OCI-LY1 (cell line): ENCODE data around the gene ALOX5.

Experiments
- H2AFZ ChIP-seq: fragments of 200-600 bp; sonication (generic), shearing (Covaris generic); 2 replicates; pipeline ENCODE4 v1.6.0; 2014; ENCODE audit warnings: antibody characterized with exemption, mild to moderate bottlenecking, low read length
- H3F3A ChIP-seq: fragments of 200-600 bp; sonication (generic), shearing (Covaris generic); 2 replicates; pipeline ENCODE4 v1.6.0; 2014; ENCODE audit warnings: mild to moderate bottlenecking, antibody characterized with exemption, low read length, moderate library complexity; ENCODE audit not compliant: insufficient read depth
- H3K27ac ChIP-seq: fragments of 200-600 bp; sonication (generic); 2 replicates; pipeline ENCODE4 v1.5.1; 2014; ENCODE audit warnings: low read length, mixed run types, mild to moderate bottlenecking, low read depth; ENCODE audit not compliant: poor library complexity, severe bottlenecking
- H3K27me3 ChIP-seq: fragments of 200-600 bp; sonication (generic); 2 replicates; pipeline ENCODE4 v1.6.0; 2014; ENCODE audit warnings: antibody characterized with exemption, mild to moderate bottlenecking, low read length, moderate library complexity; ENCODE audit not compliant: insufficient read depth
- H3K36me3 ChIP-seq: fragments of 200-600 bp; sonication (generic); 2 replicates; pipeline ENCODE4 v1.6.1; 2014; ENCODE audit warnings: mild to moderate bottlenecking, antibody characterized with exemption, low read length, moderate library complexity, mixed read lengths; ENCODE audit not compliant: insufficient read depth
- H3K4me1 ChIP-seq: fragments of 200-600 bp; sonication (generic); 2 replicates; pipeline ENCODE4 v1.5.1; 2014; ENCODE audit warnings: mild to moderate bottlenecking, low read length, moderate library complexity; ENCODE audit not compliant: insufficient read depth, severe bottlenecking
- H3K4me2 ChIP-seq: fragments of 200-600 bp; sonication (generic), shearing (Covaris generic); 2 replicates; pipeline ENCODE4 v1.6.1; 2014; ENCODE audit warnings: low read length
- H3K4me3 ChIP-seq: fragments of 200-600 bp; sonication (generic); 2 replicates; pipeline ENCODE4 v1.5.1; 2014; ENCODE audit warnings: low read length, low read depth, mild to moderate bottlenecking, mixed read lengths; ENCODE audit not compliant: poor library complexity, severe bottlenecking
- H3K79me2 ChIP-seq: fragments of 200-600 bp; shearing (Covaris generic); 2 replicates; pipeline ENCODE4 v1.6.1; 2016; ENCODE audit warnings: mixed run types, low read length, mixed read lengths; ENCODE audit not compliant: insufficient read depth
- H3K9ac ChIP-seq: fragments of 200-600 bp; sonication (generic), shearing (Covaris generic); 2 replicates; pipeline ENCODE4 v1.6.1; 2014; ENCODE audit warnings: mild to moderate bottlenecking, low read length, mixed read lengths
- H3K9me2 ChIP-seq: fragments of 200-600 bp; sonication (generic), shearing (Covaris generic); 2 replicates; pipeline ENCODE4 v1.6.1; 2014; ENCODE audit warnings: low read depth, mild to moderate bottlenecking, low read length, mixed read lengths
- H3K9me3 ChIP-seq: fragments of 200-600 bp; shearing (Covaris generic); 2 replicates; pipeline ENCODE4 v1.6.1; 2014; ENCODE audit warnings: low read length, mixed read lengths
- H4K20me1 ChIP-seq: fragments of 200-600 bp; sonication (generic), shearing (Covaris generic); 2 replicates; pipeline ENCODE4 v1.6.0; 2016; ENCODE audit warnings: mild to moderate bottlenecking, low read length; ENCODE audit not compliant: insufficient read depth
- CTCF ChIP-seq: fragments of 200-600 bp; sonication (generic), shearing (Covaris generic); IDR thresholded peaks from 2 replicates; pipeline ENCODE4 v1.5.1; 2017; ENCODE audit warnings: mild to moderate bottlenecking, antibody characterized with exemption, low read length, moderate library complexity, mixed read lengths
- EZH2 ChIP-seq: fragments of 200-600 bp; sonication (generic), shearing (Covaris generic); IDR thresholded peaks from 2 replicates; pipeline ENCODE4 v1.8.0; 2017; ENCODE audit warnings: borderline replicate concordance, mixed run types, mild to moderate bottlenecking, antibody characterized with exemption, low read length, moderate library complexity, mixed read lengths

The ALOX5 gene

DNA sequence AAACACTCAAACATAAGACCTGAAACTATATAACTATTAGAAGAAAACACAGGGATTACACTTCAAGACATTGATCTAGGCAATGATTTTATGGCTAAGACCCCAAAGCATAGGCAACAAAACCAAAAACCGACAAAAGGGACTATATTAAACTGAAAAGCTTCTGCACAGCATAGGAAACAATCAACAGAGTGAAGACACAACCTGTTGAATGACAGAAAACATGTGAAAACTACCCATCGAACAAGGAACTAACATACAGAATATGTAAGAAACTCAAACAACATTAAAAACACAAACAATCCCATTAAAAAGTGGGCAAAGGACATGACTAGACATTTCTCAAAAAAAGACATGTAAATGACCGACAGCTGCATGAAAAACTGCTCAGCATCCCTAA, 109.0 kb downstream of the ALOX5 start:
- Histone ChIP-seq H3K4me2 (no peak overlapping the region), H3K36me3 (peaks cover 2% of the 10 kb centered on the region; the same call in 1 of the 2 replicates), H3K4me1 (no peaks in the 10 kb centered on the region), H4K20me1 (no peaks in the 10 kb centered on the region), H3K9me3 (peaks cover 2% of the 10 kb centered on the region; the same call in 1 of the 2 replicates), H2AFZ (no peak overlapping the region), H3K27ac (no peak overlapping the region), H3K4me3 (no peak overlapping the region), H3K27me3 (no peaks in the 10 kb centered on the region), H3K9me2 (no peaks in the 10 kb centered on the region), H3K79me2 (no peaks in the 10 kb centered on the region), H3F3A (no peaks in the 10 kb centered on the region), H3K9ac (no peak overlapping the region)
- no peak for TF ChIP-seq EZH2

GRCh38 chr10:45487735-45488134, 113.7 kb downstream of the ALOX5 start:
- no peak for TF ChIP-seq EZH2
- no peak for TF ChIP-seq CTCF

DNA sequence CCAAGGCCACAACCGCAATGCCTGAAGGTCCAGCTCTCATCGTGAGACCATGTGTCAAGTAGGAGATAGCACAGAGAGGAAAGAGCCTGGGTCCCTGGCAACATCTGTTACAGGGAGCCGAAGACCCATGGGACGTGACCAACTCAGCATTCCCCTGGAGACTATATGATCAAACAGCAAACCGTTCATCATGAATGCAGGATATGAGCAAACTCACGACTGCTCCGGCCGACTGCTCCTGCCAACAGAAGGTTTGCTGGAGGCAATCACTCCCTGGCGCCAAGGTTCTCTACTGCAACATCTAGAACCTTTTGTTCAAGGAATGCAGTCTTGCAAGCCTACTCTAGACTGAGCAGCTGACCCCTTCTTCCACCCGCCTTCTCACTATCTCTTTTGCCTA, 114.3 kb downstream of the ALOX5 start:
- TF ChIP-seq EZH2, result no peak
- no peak for TF ChIP-seq CTCF
- no peaks in the 10 kb centered on the region for H3K9me2 ChIP-seq
- no peaks in the 10 kb centered on the region for H3K4me1 ChIP-seq
- H4K20me1 ChIP-seq, result no peaks in the 10 kb centered on the region
- H3K9ac ChIP-seq, result no peak overlapping the region
- no peaks in the 10 kb centered on the region for H3K27me3 ChIP-seq
- H2AFZ ChIP-seq, result no peak overlapping the region
- 0 out of 2 replicates have a peak, but pooled peaks cover 6% of the 10 kb centered on the region for H3K36me3 ChIP-seq
- H3K27ac ChIP-seq, result no peak overlapping the region
- no peak overlapping the region for H3K4me3 ChIP-seq
- no peaks in the 10 kb centered on the region for H3K9me3 ChIP-seq
- H3K4me2 ChIP-seq, result no peak overlapping the region
- H3K79me2 ChIP-seq, result no peaks in the 10 kb centered on the region
- H3F3A ChIP-seq, result no peaks in the 10 kb centered on the region

More at GRCh38 chr10:45487735-45488134, 113.7 kb downstream of the ALOX5 start:
- no peak overlapping the region for H3K4me3 ChIP-seq
- no peaks in the 10 kb centered on the region for H3K4me1 ChIP-seq
- 0 out of 2 replicates have a peak, but pooled peaks cover 6% of the 10 kb centered on the region for H3K36me3 ChIP-seq
- H3K4me2 ChIP-seq, result no peak overlapping the region
- H3K9me2 ChIP-seq, result no peaks in the 10 kb centered on the region
- H3K79me2 ChIP-seq, result no peaks in the 10 kb centered on the region
- H3K27ac ChIP-seq, result no peak overlapping the region
- no peaks in the 10 kb centered on the region for H3K27me3 ChIP-seq
- no peak overlapping the region for H2AFZ ChIP-seq
- no peaks in the 10 kb centered on the region for H3K9me3 ChIP-seq
- no peaks in the 10 kb centered on the region for H4K20me1 ChIP-seq
- H3K9ac ChIP-seq, result no peak overlapping the region
- no peaks in the 10 kb centered on the region for H3F3A ChIP-seq

GRCh38 chr10:45490277-45490676, 116.3 kb downstream of the ALOX5 start:
- no peak overlapping the region for H3K4me3 ChIP-seq
- H3K9ac ChIP-seq, result no peak overlapping the region
- no peak overlapping the region for H2AFZ ChIP-seq
- H4K20me1 ChIP-seq, result no peaks in the 10 kb centered on the region
- no peaks in the 10 kb centered on the region for H3F3A ChIP-seq
- TF ChIP-seq CTCF (no peak), EZH2 (no peak)
- no peaks in the 10 kb centered on the region for H3K4me1 ChIP-seq
- 0 out of 2 replicates have a peak, but pooled peaks cover 6% of the 10 kb centered on the region for H3K36me3 ChIP-seq
- H3K9me2 ChIP-seq, result no peaks in the 10 kb centered on the region
- H3K79me2 ChIP-seq, result no peaks in the 10 kb centered on the region
- no peaks in the 10 kb centered on the region for H3K9me3 ChIP-seq
- H3K4me2 ChIP-seq, result no peak overlapping the region
- H3K27ac ChIP-seq, result no peak overlapping the region
- no peaks in the 10 kb centered on the region for H3K27me3 ChIP-seq
